ENCODE results near the gene CRLF2.
A peak's percentile ranks its signal among the peaks of the same experiment; 100 is the strongest.
"Not testable (repeated sequence)": the region's sequence is repeated elsewhere in the genome, so short reads cannot be mapped to it uniquely, and the experiment has no call there.

CRLF2 gene

GRCh38 chrX:1167466-1167865 lies 45.0 kb downstream of the CRLF2 start:
- no peak for DNase-seq (ENCODE audit: low read depth)

- DNase-seq (ENCODE audit: low read depth), result peak; percentile 27
Observed at GRCh38 chrX:1165535-1166196, 46.8 kb downstream of the CRLF2 start.

GRCh38 chrX:1164322-1165288 lies 47.8 kb downstream of the CRLF2 start:
- peak; percentile 9 for DNase-seq (ENCODE audit: low read depth)

GRCh38 chrX:1163231-1163630 lies 49.2 kb downstream of the CRLF2 start:
- no peak for DNase-seq (ENCODE audit: low read depth)

GRCh38 chrX:1162119-1162916 lies 50.1 kb downstream of the CRLF2 start:
- DNase-seq (ENCODE audit: low read depth), result no peak

GRCh38 chrX:1159548-1159947 lies 52.9 kb downstream of the CRLF2 start:
- no peak for DNase-seq (ENCODE audit: low read depth)

- not testable (repeated sequence) for DNase-seq (ENCODE audit: low read depth)
Observed at GRCh38 chrX:1156681-1157455, 55.6 kb downstream of the CRLF2 start.

- peak; percentile 85 for DNase-seq (ENCODE audit: low read depth)
Observed at GRCh38 chrX:1153940-1154339, 58.5 kb downstream of the CRLF2 start.

- no peak for DNase-seq (ENCODE audit: low read depth)
Observed at GRCh38 chrX:1152090-1152489, 60.4 kb downstream of the CRLF2 start.

DNA sequence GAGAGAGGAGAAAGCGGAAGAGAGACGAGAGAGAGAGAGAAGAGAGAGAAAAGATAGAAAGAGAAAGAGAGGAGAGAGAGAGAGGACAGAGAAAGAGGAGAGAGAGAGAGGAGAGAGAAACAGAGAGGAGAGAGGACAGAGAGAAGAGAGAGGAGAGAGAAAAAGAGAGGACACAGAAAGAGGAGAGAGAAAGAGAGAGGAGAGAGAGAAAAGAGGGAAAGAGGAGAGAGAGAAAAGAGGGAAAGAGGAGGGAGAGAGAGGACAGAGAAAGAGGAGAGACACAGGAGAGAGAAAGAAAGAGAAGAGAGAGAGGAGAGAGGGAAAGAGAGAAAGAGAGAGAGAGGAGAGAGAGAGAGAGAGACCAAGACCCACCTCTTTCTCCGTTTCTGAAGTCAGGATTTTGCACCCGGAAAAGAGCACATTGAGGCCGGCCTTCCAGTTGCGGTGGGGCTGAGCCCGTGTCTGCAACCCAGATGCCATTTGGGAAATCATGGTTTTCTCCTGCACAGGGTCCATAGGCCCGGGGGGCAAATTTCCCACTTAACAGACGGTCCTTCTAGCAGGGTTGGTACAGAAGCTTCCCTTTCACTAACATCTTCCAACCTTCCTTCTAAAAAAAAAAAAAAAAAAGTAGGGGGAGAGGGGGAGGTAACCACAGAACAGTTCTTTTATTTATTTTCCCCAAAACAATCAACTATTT lies 60.9 kb downstream of the CRLF2 start:
- DNase-seq (ENCODE audit: low read depth), result no peak

DNA sequence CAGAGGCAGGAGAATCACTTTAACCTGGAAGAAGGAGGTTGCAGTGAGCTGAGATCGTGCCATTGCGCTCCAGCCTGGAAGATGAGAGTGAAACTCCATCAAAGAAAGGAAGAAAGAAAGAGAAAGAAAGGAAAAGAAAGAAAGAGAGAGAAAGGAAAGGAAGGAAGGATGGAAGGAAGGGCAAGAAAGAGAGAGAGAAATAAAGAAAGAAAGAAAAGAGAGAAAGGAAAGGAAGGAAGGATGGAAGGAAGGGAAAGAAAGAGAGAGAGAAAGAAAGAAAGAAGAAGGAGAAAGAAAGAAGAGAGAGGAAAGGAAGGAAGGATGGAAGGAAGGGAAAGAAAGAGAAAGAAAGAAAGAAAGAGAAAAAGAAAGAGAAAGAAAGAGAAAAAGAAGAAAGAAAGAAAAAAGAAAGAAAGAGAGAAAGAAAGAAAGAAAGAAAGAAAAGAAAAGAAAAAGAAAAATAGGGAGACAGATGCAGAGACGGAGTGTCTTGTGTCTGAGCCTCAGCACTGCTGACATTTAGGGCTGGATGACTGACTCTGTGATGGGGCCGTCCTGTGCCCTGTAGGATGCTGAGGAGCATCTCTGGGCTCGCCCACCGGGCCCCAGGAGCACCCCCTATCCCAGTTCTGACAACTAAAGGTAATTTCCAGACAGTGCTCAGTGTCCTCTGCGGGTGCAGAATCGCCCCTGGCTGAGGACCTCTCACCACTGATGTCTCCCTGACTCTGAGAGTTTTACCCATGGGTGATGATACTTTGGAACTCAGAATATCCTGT lies 61.7 kb downstream of the CRLF2 start:
- DNase-seq (ENCODE audit: low read depth), result no peak

DNA sequence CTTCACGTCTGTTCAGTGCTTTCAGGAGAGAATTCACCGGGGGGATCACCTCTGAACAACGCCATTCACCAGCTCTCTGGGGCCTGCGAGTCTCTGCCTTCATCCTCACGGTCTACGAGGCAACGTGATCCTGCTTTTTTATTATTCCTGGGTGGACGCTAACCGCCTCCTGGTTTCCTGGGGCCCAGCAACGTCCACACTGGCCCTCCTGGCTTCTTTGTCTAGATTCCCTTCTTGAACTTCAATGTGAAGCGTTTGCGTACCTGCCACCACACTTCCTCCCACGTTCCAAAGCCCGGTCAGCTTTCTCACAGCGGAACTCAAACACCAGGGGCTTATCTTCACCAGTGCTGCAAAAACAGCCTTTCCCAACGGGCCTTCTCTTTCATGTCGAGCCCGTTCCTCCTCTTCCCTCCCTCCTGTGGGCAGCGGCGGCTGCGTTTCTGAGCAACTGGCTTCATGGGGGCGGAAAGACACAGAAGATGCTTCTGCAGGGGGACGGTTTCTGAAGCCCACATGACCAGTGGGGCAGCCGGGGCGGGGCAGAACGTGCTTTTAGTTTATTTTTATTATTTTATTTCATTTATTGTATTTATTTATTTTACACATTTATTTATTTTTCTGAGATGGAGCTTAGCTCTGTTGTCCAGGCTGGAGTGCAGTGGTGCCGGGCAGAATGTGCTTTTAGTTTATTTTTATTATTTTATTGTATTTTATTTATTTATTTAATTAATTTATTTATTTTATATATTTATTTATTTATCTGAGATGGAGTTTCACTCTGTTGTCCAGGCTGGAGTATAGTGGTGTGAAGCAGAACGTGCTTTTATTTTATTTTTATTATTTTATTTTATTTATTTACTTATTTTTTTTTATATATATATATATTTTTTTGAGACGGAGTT lies 64.6 kb downstream of the CRLF2 start:
- no peak for DNase-seq (ENCODE audit: low read depth)

DNA sequence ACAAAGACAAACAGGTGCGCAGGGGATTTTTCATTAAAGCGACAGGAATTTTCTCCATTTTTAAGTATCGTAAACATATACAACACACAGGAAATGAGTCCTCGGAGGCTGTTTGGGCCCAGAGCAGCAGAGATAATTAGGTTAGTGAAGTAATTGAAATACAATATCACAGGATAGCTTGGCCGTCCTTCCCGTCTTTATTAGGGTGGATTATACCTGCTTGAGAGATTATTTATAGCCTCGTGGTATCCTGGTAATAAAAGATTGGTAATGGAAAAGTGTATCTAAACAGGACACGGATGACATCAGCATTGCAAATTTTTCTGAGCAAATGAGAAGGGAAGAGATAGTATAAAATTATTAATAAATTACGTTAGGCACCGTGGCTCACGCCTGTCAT lies 68.2 kb downstream of the CRLF2 start:
- DNase-seq (ENCODE audit: low read depth), result no peak
